Uterine smooth muscle cell (primary cell): ENCODE measurements around the gene RNF148. TPM values are rescaled to one million over a fixed set of nuclear protein-coding genes. Genes with fewer than 3 reads are reported as not detected.

Source experiments
- total RNA-seq: library from RNA; depleted of rRNA; stranded (reverse); fragments of >200 nt; gene quantifications from 2 replicates; pipeline ENCODE4 v1.2.3, GENCODE V29; 2014

The RNF148 gene
- 0.66 and 1.1 TPM in 2 replicates for total RNA-seq

GRCh38 chr7:122702872-122703510 is at the start of gene RNF148:
Gene RNF148, minus strand, starts transcription at chr7:122702922. Its CDS starts 172 bp downstream, at chr7:122702750.

DNA sequence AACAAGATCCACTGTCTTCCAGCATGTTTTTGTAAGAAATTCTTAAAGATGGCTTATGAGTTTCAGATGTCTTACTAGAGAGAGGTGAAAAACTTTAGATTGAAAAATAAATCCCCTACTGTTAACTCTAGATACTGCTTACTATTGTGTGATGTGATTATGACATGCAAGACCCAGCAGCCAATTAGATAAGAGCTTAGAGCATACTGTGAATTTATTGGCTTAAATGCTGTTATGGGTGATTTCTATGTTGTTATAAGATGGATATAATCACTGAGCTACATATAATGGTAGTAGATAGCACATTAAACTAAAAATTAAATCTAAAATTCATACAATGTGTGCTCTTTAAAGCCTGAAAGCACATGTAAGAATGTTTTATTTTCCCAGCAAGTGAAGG is 3.7 kb downstream of the RNF148 start, which contains the start of gene RNF133:
Gene RNF133, minus strand, starts transcription at position 101 of the 400 bp plus-strand sequence. CDS start 199 bp downstream, outside the sequence.

Other genes starting within 250 kb of the RNF148 start
- 0.55 and 1.1 TPM in 2 replicates for gene RNF133, start 3.8 kb downstream of the RNF148 start, total RNA-seq
- gene CADPS2, start 183.5 kb upstream of the RNF148 start, total RNA-seq, result 21.6 and 34.5 TPM in 2 replicates